ENCODE measurements around the gene CDKN2B. TPM values are rescaled to one million over a fixed set of nuclear protein-coding genes. Genes with fewer than 3 reads are reported as not detected.

Gene CDKN2B
- total and polyA plus RNA-seq, 2 of the 13 experiments (the other 11 are each of a cell fraction or from before 2014, with no cell fraction given), result 1.4 to 1.5 TPM

- TF ChIP-seq KDM2A (CRISPR knock-in tag; IDR thresholded peaks at IDR 0.05; ENCODE audit: borderline replicate concordance, low read depth), result peak; percentile 56; the same call in 1 of the 2 replicates
- peak; percentile 60 for TF ChIP-seq ZNF687 (CRISPR knock-in tag; IDR thresholded peaks at IDR 0.05)
- TF ChIP-seq TCF7L2 (IDR thresholded peaks at IDR 0.05; ENCODE audit: low read depth, low read length), result no peak
- TF ChIP-seq ZNF790 (CRISPR knock-in tag; IDR thresholded peaks at IDR 0.05; ENCODE audit: borderline replicate concordance), result no peak
- TF ChIP-seq ZFX (CRISPR knock-in tag; IDR thresholded peaks at IDR 0.05; ENCODE audit: low read depth), result peak; percentile 43; the same call in 1 of the 2 replicates
- 0 out of 2 replicates have a peak, but pooled peaks have one; percentile 28 for TF ChIP-seq ZC3H13 (CRISPR knock-in tag; IDR thresholded peaks at IDR 0.05)
- no peak for TF ChIP-seq EEA1 (CRISPR knock-in tag; IDR thresholded peaks at IDR 0.05; ENCODE audit: borderline replicate concordance)
- TF ChIP-seq, protein P1, sequence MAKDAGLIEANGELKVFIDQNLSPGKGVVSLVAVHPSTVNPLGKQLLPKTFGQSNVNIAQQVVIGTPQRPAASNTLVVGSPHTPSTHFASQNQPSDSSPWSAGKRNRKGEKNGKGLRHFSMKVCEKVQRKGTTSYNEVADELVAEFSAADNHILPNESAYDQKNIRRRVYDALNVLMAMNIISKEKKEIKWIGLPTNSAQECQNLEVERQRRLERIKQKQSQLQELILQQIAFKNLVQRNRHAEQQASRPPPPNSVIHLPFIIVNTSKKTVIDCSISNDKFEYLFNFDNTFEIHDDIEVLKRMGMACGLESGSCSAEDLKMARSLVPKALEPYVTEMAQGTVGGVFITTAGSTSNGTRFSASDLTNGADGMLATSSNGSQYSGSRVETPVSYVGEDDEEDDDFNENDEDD (CRISPR knock-in tag; IDR thresholded peaks at IDR 0.05; ENCODE audit: borderline replicate concordance), result peak; percentile 39; the same call in 1 of the 2 replicates
These were observed 13.3 kb downstream of the CDKN2B start (continued) for GRCh38 chr9:21995666-21996398.
